HCT116 (cell line): ENCODE measurements around the gene CENPX. TPM values are rescaled to one million over a fixed set of nuclear protein-coding genes. Genes with fewer than 3 reads are reported as not detected.

Experiments
- ATAC-seq: fragments of 200-7000 bp; cut with Tn5 transposase; 2 replicates; pipeline ENCODE4 v1.9.1; 2020; ENCODE audit warnings: mild to moderate bottlenecking, moderate library complexity
- BruUV-seq: library from RNA; stranded (reverse); fragments of 400-500 nt; replicated peaks from 2 replicates; lab custom pipeline; 2021; lab: Mats Ljungman, UMichigan
- CTCF ChIA-PET: fragments of 300-600 bp; sonication (Branson Sonifier 250); formaldehyde crosslinking; loops from one replicate; lab custom pipeline; 2021; ENCODE audit warnings: antibody characterized with exemption; lab: Charles Lee
- POLR2A ChIA-PET: fragments of 300-600, 350-600 bp; sonication (Branson Sonifier 250); formaldehyde crosslinking; loops from one replicate; lab custom pipeline; 2021; ENCODE audit warnings: antibody characterized with exemption; lab: Charles Lee
- RAD21 ChIA-PET, 2 experiments: fragments of 300-600 bp; sonication (Branson Sonifier 250); formaldehyde crosslinking; loops; one replicate each; lab custom pipeline; 2023; ENCODE audit warnings: low total read pairs in 2 of 2; ENCODE audit not compliant: uncharacterized antibody in 2 of 2, unreplicated experiment in 2 of 2, low non-redundant PET in 1 of 2; lab: Charles Lee
- DNase-seq: peaks from one replicate; pipeline ENCODE4 v3.0.0-alpha.2; 2010; ENCODE audit warnings: low read depth, low spot score
- H2AFZ ChIP-seq: fragments of 200-600 bp; shearing (Covaris generic), sonication (generic); 2 replicates; pipeline ENCODE4 v1.6.1; 2017; ENCODE audit warnings: low read depth, mixed run types, mixed read lengths, antibody characterized with exemption, low read length; ENCODE audit not compliant: poor library complexity, severe bottlenecking
- H3K27ac ChIP-seq: 2 replicates; pipeline ENCODE4 v1.5.1; 2012; ENCODE audit warnings: low read depth, low read length
- H3K27me3 ChIP-seq: fragments of 200-600 bp; sonication (generic); 2 replicates; pipeline ENCODE4 v1.6.1; 2016; ENCODE audit warnings: mixed run types, low read length, mixed read lengths; ENCODE audit not compliant: insufficient read depth
- H3K36me3 ChIP-seq, 2 experiments: fragments of 200-500 bp in 1 of 2; fragments of 200-600 bp in 1 of 2; sonication (Bioruptor generic) in 1 of 2; sonication (generic) in 1 of 2; 2 replicates each; pipeline versions ENCODE4 v1.5.1 to v1.6.1; 2014 to 2016; ENCODE audit warnings: low read length in 2 of 2, inconsistent platforms in 1 of 2, mixed read lengths in 1 of 2, mixed run types in 1 of 2; ENCODE audit not compliant: insufficient read depth in 2 of 2, control insufficient read depth in 1 of 2
- H3K4me1 ChIP-seq, 2 experiments: fragments of 200-600 bp in 1 of 2; sonication (generic) in 1 of 2; 2 replicates each; pipeline versions ENCODE4 v1.5.1 to v1.6.1; 2012 to 2017; ENCODE audit warnings: low read length in 2 of 2, inconsistent platforms in 1 of 2, mild to moderate bottlenecking in 1 of 2, mixed read lengths in 1 of 2, mixed run types in 1 of 2, moderate library complexity in 1 of 2; ENCODE audit not compliant: insufficient read depth in 2 of 2, control insufficient read depth in 1 of 2
- H3K4me2 ChIP-seq: fragments of 200-600 bp; sonication (generic); 2 replicates; pipeline ENCODE4 v1.6.1; 2017; ENCODE audit warnings: mixed run types, low read length, mixed read lengths
- H3K4me3 ChIP-seq, 2 experiments: fragments of 200-600 bp in 1 of 2; sonication (generic) in 1 of 2; replicated peaks in 1 of 2; 2 replicates each; pipeline ENCODE4 v1.5.1; 2011 to 2016; ENCODE audit warnings: low read length in 2 of 2, control low read depth in 1 of 2, low read depth in 1 of 2, mild to moderate bottlenecking in 1 of 2, mixed read lengths in 1 of 2, mixed run types in 1 of 2
- H3K79me2 ChIP-seq: fragments of 200-600 bp; sonication (generic); 2 replicates; pipeline ENCODE4 v1.6.1; 2017; ENCODE audit warnings: mild to moderate bottlenecking, mixed run types, low read length, moderate library complexity, mixed read lengths; ENCODE audit not compliant: insufficient read depth
- H3K9ac ChIP-seq: fragments of 200-600 bp; sonication (generic); 2 replicates; pipeline ENCODE4 v1.6.1; 2016; ENCODE audit warnings: low read length, mixed read lengths
- H3K9me2 ChIP-seq: fragments of 200-600 bp; sonication (generic), shearing (Covaris generic); 2 replicates; pipeline ENCODE4 v1.6.1; 2017; ENCODE audit warnings: mixed run types, mild to moderate bottlenecking, moderate library complexity; ENCODE audit not compliant: insufficient read depth
- H3K9me3 ChIP-seq, 2 experiments: fragments of 200-500 bp in 1 of 2; fragments of 200-600 bp in 1 of 2; sonication (Bioruptor generic) in 1 of 2; sonication (generic) in 1 of 2; 2 replicates each; pipeline ENCODE4 v1.6.1; 2014 to 2017; ENCODE audit warnings: low read length in 2 of 2, mixed read lengths in 2 of 2, inconsistent platforms in 1 of 2, low read depth in 1 of 2, mild to moderate bottlenecking in 1 of 2, mixed run types in 1 of 2, moderate library complexity in 1 of 2; ENCODE audit not compliant: control insufficient read depth in 1 of 2, insufficient read depth in 1 of 2
- H4K20me1 ChIP-seq: fragments of 200-600 bp; sonication (generic), shearing (Covaris generic); 2 replicates; pipeline ENCODE4 v1.6.1; 2017; ENCODE audit warnings: mixed run types, mild to moderate bottlenecking, moderate library complexity; ENCODE audit not compliant: insufficient read depth
- CBX3 ChIP-seq: IDR thresholded peaks from 2 replicates; pipeline ENCODE4 v1.6.1; 2012; ENCODE audit warnings: low read depth
- CEBPB ChIP-seq: IDR thresholded peaks from 2 replicates; pipeline ENCODE4 v1.6.1; 2012; ENCODE audit warnings: low read depth
- EGR1 ChIP-seq: IDR thresholded peaks from 2 replicates; pipeline ENCODE4 v1.6.1; 2012; ENCODE audit warnings: low read depth
- ELF1 ChIP-seq: IDR thresholded peaks from 2 replicates; pipeline ENCODE4 v1.6.1; 2012; ENCODE audit warnings: low read depth, borderline replicate concordance
- EZH2 ChIP-seq: fragments of 200-600 bp; sonication (generic); IDR thresholded peaks from 2 replicates; pipeline ENCODE4 v1.6.1; 2017; ENCODE audit warnings: antibody characterized with exemption, mixed run types
- FOSL1 ChIP-seq: IDR thresholded peaks from 2 replicates; pipeline ENCODE4 v1.6.1; 2012; ENCODE audit warnings: low read depth
- JUND ChIP-seq: IDR thresholded peaks from 2 replicates; pipeline ENCODE4 v1.6.1; 2012
- RAD21 ChIP-seq: IDR thresholded peaks from 2 replicates; pipeline ENCODE4 v1.6.1; 2012; ENCODE audit warnings: low read depth, mild to moderate bottlenecking
- SIN3A ChIP-seq: IDR thresholded peaks from 2 replicates; pipeline ENCODE4 v1.6.1; 2012; ENCODE audit warnings: low read depth
- SRF ChIP-seq: IDR thresholded peaks from 2 replicates; pipeline ENCODE4 v1.6.1; 2012; ENCODE audit warnings: low read depth
- TCF7L2 ChIP-seq: IDR thresholded peaks from 2 replicates; pipeline ENCODE4 v1.7.0; 2011; ENCODE audit warnings: borderline replicate concordance, inconsistent platforms; ENCODE audit not compliant: insufficient read depth, insufficient read length; ENCODE audit errors: extremely low read depth
- YY1 ChIP-seq: IDR thresholded peaks from 2 replicates; pipeline ENCODE4 v1.6.1; 2011; ENCODE audit warnings: low read length, low read depth, moderate library complexity, mild to moderate bottlenecking; ENCODE audit not compliant: insufficient replicate concordance; ENCODE audit errors: extremely low read depth
- ZFX ChIP-seq: fragments of 450-650 bp; IDR thresholded peaks from 2 replicates; pipeline ENCODE4 v1.6.1; 2017
- ZNF274 ChIP-seq: fragments of 200-500 bp; sonication (Bioruptor generic); IDR thresholded peaks from 2 replicates; pipeline ENCODE4 v1.6.1; 2014; ENCODE audit warnings: mild to moderate bottlenecking, low read depth, low read length, inconsistent platforms
- intact Hi-C: fragments of 100-400 bp; cut with micrococcal nuclease; formaldehyde crosslinking; loops from 2 replicates; pipeline ENCODE4 v1.10.0; 2022
- total RNA-seq: library from RNA; stranded (reverse); gene quantifications from one replicate; pipeline ENCODE4 v1.2.1, GENCODE V29; 2021; ENCODE audit not compliant: unreplicated experiment
- TF ChIP-seq, protein P1 (sequence below): IDR thresholded peaks from 2 replicates; pipeline ENCODE4 v1.6.1; 2012
- TF ChIP-seq, protein P2 (sequence below): IDR thresholded peaks from 2 replicates; pipeline ENCODE4 v1.6.1; 2011; ENCODE audit warnings: mild to moderate bottlenecking, low read length, moderate library complexity; ENCODE audit not compliant: insufficient replicate concordance; ENCODE audit errors: extremely low read depth
- TF ChIP-seq, protein P3 (sequence below): IDR thresholded peaks from 2 replicates; pipeline ENCODE4 v1.6.1; 2012; ENCODE audit warnings: low read depth
- TF ChIP-seq, protein P4 (sequence below): IDR thresholded peaks from 2 replicates; pipeline ENCODE4 v1.6.1; 2012

CENPX gene
- total RNA-seq, 1 experiment from 2014 or later: 184 TPM

DNA sequence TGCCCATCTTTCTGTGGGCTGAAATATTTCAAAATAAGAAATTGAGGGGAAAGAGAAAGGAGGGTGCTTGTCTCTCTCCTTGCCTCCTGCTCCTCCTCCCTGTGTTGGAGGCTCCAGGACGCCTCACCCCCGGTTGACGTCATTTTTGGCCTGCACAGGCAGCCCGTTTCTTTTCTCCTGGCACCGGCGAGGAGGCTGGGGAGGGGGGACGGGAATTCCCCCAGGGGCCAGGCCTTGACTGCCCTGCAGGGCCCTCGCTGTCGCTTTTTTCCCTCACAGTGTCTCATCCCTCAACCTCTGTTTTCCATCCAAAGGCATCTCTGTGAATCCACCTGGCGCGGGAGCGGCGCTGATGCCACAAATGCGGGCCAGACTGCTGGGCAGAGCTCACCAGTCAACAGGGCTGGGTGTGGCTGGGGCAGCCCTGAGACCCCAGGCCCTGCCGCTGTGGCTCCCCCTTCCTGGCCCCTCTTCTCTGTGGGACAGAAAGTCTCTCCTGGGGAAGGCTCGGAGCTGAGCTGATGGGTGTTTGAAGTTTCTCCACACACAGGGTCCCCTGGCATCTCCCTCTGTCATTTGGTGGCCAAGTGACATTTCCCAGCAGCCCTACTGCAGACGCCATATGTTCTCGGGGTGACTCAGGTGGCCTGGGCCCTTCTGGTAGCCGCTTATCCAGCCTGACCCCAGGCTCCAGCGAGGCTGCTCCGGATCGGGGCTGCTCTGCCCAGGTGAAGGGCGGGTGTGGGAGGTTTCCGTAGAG is 16.0 kb downstream of the CENPX start (continued):
- TF ChIP-seq, protein P1, sequence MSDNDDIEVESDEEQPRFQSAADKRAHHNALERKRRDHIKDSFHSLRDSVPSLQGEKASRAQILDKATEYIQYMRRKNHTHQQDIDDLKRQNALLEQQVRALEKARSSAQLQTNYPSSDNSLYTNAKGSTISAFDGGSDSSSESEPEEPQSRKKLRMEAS: no peak
- no peak for TF ChIP-seq ELF1
- TF ChIP-seq SIN3A: no peak
- TF ChIP-seq RAD21: no peak
- TF ChIP-seq ZFX: no peak
- TF ChIP-seq CEBPB: no peak
- TF ChIP-seq CBX3: no peak
- no peak for TF ChIP-seq EGR1
- no peak for TF ChIP-seq ZNF274
- TF ChIP-seq, all 23 proteins: peak for 0

DNA sequence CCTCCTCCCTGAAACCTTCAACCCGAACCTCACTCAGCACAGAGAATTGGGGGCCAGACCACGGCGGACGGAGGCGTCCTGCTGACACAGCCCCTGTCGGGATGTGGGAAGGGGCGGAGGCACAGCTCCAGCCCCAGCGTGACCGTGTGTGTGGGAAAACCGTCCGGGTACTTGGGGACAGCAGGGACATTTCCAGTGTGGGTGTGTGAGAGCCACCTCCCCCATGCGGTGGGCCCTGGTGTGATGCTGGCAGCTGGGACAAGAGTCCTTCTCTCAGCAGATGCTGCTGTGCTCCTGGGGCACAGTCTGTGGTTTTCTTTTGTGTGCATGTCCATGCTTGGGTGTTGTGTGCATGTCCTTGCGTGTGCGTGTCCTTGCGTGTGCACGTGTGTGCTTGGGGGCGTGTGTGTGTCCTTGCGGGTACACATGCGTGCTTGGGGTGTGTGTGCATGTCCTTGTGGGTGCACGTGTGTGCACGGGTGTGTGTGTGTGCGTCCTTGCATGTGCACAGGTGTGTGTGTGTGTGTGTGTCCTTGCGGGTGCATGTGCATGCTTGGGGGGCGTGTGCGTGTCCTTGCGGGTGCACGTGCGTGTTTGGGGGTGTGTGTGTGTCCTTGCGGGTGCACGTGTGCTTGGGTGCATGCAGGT is 16.9 kb downstream of the CENPX start:
- DNase-seq (no peak), ATAC-seq (no peak)
- H3K36me3 ChIP-seq: no peaks in the 10 kb centered on the region
- H3K79me2 ChIP-seq: no peaks in the 10 kb centered on the region
- ChIA-PET POLR2A (no interaction called here), CTCF (interaction anchor here (3.3 kb wide), 1 partner anchor 15 kb away, joined by 23 read pairs; no protein-coding TSS in a partner anchor), RAD21 (no interaction called here)
- H3K4me3 ChIP-seq: no peak overlapping the region
- H3K9me3 ChIP-seq: no peaks in the 10 kb centered on the region
- intact Hi-C loops: no loop called here
- no peak overlapping the region for H3K4me2 ChIP-seq
- H3K27me3 ChIP-seq: no peaks in the 10 kb centered on the region
- no peaks in the 10 kb centered on the region for H3K9me2 ChIP-seq
- H3K9ac ChIP-seq: no peak overlapping the region
- no TSS peak for BruUV-seq
- peak overlapping the region; percentile 25; the same call in 1 of the 2 replicates for H3K27ac ChIP-seq
- no peak overlapping the region for H2AFZ ChIP-seq
- H4K20me1 ChIP-seq: no peaks in the 10 kb centered on the region
- H3K4me1 ChIP-seq: peaks cover 39 to 48% of the 10 kb centered on the region in 2 experiments
- TF ChIP-seq TCF7L2: no peak
- TF ChIP-seq CEBPB: no peak
- TF ChIP-seq YY1: no peak
- TF ChIP-seq SRF: no peak
- TF ChIP-seq, protein P1: no peak
- TF ChIP-seq ELF1: no peak
- no peak for TF ChIP-seq RAD21
- no peak for TF ChIP-seq SIN3A
- no peak for TF ChIP-seq JUND
- TF ChIP-seq, protein P2, sequence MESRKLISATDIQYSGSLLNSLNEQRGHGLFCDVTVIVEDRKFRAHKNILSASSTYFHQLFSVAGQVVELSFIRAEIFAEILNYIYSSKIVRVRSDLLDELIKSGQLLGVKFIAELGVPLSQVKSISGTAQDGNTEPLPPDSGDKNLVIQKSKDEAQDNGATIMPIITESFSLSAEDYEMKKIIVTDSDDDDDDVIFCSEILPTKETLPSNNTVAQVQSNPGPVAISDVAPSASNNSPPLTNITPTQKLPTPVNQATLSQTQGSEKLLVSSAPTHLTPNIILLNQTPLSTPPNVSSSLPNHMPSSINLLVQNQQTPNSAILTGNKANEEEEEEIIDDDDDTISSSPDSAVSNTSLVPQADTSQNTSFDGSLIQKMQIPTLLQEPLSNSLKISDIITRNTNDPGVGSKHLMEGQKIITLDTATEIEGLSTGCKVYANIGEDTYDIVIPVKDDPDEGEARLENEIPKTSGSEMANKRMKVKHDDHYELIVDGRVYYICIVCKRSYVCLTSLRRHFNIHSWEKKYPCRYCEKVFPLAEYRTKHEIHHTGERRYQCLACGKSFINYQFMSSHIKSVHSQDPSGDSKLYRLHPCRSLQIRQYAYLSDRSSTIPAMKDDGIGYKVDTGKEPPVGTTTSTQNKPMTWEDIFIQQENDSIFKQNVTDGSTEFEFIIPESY: no peak
- TF ChIP-seq, protein P3, sequence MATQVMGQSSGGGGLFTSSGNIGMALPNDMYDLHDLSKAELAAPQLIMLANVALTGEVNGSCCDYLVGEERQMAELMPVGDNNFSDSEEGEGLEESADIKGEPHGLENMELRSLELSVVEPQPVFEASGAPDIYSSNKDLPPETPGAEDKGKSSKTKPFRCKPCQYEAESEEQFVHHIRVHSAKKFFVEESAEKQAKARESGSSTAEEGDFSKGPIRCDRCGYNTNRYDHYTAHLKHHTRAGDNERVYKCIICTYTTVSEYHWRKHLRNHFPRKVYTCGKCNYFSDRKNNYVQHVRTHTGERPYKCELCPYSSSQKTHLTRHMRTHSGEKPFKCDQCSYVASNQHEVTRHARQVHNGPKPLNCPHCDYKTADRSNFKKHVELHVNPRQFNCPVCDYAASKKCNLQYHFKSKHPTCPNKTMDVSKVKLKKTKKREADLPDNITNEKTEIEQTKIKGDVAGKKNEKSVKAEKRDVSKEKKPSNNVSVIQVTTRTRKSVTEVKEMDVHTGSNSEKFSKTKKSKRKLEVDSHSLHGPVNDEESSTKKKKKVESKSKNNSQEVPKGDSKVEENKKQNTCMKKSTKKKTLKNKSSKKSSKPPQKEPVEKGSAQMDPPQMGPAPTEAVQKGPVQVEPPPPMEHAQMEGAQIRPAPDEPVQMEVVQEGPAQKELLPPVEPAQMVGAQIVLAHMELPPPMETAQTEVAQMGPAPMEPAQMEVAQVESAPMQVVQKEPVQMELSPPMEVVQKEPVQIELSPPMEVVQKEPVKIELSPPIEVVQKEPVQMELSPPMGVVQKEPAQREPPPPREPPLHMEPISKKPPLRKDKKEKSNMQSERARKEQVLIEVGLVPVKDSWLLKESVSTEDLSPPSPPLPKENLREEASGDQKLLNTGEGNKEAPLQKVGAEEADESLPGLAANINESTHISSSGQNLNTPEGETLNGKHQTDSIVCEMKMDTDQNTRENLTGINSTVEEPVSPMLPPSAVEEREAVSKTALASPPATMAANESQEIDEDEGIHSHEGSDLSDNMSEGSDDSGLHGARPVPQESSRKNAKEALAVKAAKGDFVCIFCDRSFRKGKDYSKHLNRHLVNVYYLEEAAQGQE: no peak
- no peak for TF ChIP-seq ZFX
- TF ChIP-seq EZH2: no peak
- TF ChIP-seq, protein P4, sequence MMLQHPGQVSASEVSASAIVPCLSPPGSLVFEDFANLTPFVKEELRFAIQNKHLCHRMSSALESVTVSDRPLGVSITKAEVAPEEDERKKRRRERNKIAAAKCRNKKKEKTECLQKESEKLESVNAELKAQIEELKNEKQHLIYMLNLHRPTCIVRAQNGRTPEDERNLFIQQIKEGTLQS: no peak
- TF ChIP-seq FOSL1: no peak
- no peak for TF ChIP-seq EGR1
